Stimulated activated CD8-positive, alpha-beta memory T cell treated with anti-CD3 and anti-CD28 coated beads, Interleukin-2, amount 100 ng/mL, for 1 hour (primary cell): Measurements from ENCODE around the gene SLC38A11.
"Not testable (repeated sequence)": the region's sequence is repeated elsewhere in the genome, so short reads cannot be mapped to it uniquely, and the experiment has no call there.

ENCODE experiments used
- DNase-seq, 2 donors: peaks; one replicate each; pipeline ENCODE4 v3.0.0-alpha.2; 2020; ENCODE audit warnings: low read depth in 2 of 2

The SLC38A11 gene

GRCh38 chr2:164879901-164880535 is 75.3 kb downstream of the SLC38A11 start:
- DNase-seq = no peak

- DNase-seq = no peak
Observed at GRCh38 chr2:164877927-164878326, 77.4 kb downstream of the SLC38A11 start.

GRCh38 chr2:164877169-164877568 is 78.2 kb downstream of the SLC38A11 start:
- no peak for DNase-seq

GRCh38 chr2:164875334-164876205 is 79.8 kb downstream of the SLC38A11 start:
- no peak for DNase-seq

- no peak for DNase-seq
Observed at GRCh38 chr2:164873210-164873908, 82.0 kb downstream of the SLC38A11 start.

GRCh38 chr2:164871404-164871803 is 83.9 kb downstream of the SLC38A11 start:
- no peak for DNase-seq

- no peak for DNase-seq
Observed at GRCh38 chr2:164869420-164869772, 85.9 kb downstream of the SLC38A11 start.

- DNase-seq = no peak
Observed at GRCh38 chr2:164868563-164869419, 86.5 kb downstream of the SLC38A11 start.

- no peak for DNase-seq
Observed at GRCh38 chr2:164867779-164868397, 87.4 kb downstream of the SLC38A11 start.

GRCh38 chr2:164866381-164866780 is 88.9 kb downstream of the SLC38A11 start:
- not testable (repeated sequence) for DNase-seq

- no peak for DNase-seq
Observed at GRCh38 chr2:164860694-164861042, 94.7 kb downstream of the SLC38A11 start.

- DNase-seq = not testable (repeated sequence)
Observed at GRCh38 chr2:164859906-164860693, 95.2 kb downstream of the SLC38A11 start.

- DNase-seq = no peak
Observed at GRCh38 chr2:164859251-164859818, 96.0 kb downstream of the SLC38A11 start.

GRCh38 chr2:164852086-164852485 is 103.2 kb downstream of the SLC38A11 start:
- DNase-seq = no peak

- no peak for DNase-seq
Observed at GRCh38 chr2:164850235-164850634, 105.1 kb downstream of the SLC38A11 start.

GRCh38 chr2:164849506-164849905 is 105.8 kb downstream of the SLC38A11 start:
- no peak for DNase-seq

GRCh38 chr2:164847981-164848741 is 107.2 kb downstream of the SLC38A11 start:
- no peak for DNase-seq

- no peak for DNase-seq
Observed at GRCh38 chr2:164847291-164847690, 108.0 kb downstream of the SLC38A11 start.

- no peak for DNase-seq
Observed at GRCh38 chr2:164846276-164846675, 109.0 kb downstream of the SLC38A11 start.
